K562 (cell line): Measurements from ENCODE around the gene CEP85L. TPM values are rescaled to one million over a fixed set of nuclear protein-coding genes. Genes with fewer than 3 reads are reported as not detected.

ENCODE experiments used
- BHLHE40 ChIP-seq: IDR thresholded peaks from 2 replicates; pipeline ENCODE4 v1.6.1; 2011; ENCODE audit warnings: low read length, improper control_type of control experiment
- DIDO1 ChIP-seq: fragments of 450-650 bp; IDR thresholded peaks from 2 replicates; pipeline ENCODE4 v1.6.1; 2016; ENCODE audit warnings: low read depth, missing biosample characterization, missing genetic modification characterization
- EGR1 ChIP-seq: fragments of 450-650 bp; conservative IDR thresholded peaks from 2 replicates; pipeline ENCODE4 v1.6.1; 2017; ENCODE audit warnings: mild to moderate bottlenecking
- GTF3C2 ChIP-seq: IDR thresholded peaks from 3 replicates; pipeline ENCODE4 v1.6.1; 2011; ENCODE audit warnings: borderline replicate concordance, mild to moderate bottlenecking, moderate library complexity; ENCODE audit not compliant: insufficient read length; ENCODE audit errors: extremely low read depth
- HCFC1 ChIP-seq: IDR thresholded peaks from 2 replicates; pipeline ENCODE4 v1.6.1; 2012; ENCODE audit warnings: low read depth, low read length, improper control_type of control experiment
- HINFP ChIP-seq: fragments of 450-650 bp; conservative IDR thresholded peaks from 2 replicates; pipeline ENCODE4 v1.6.1; 2016; ENCODE audit warnings: missing genetic modification characterization, low read depth, mild to moderate bottlenecking, control low read depth, missing compliant biosample characterization
- KDM5B ChIP-seq: fragments of 200-600 bp; sonication (generic); IDR thresholded peaks from 2 replicates; pipeline ENCODE4 v1.6.1; 2012; ENCODE audit warnings: low read depth, mild to moderate bottlenecking, moderate library complexity, low read length, control low read depth, inconsistent platforms; ENCODE audit not compliant: insufficient replicate concordance
- MAX ChIP-seq: sonication (generic); formaldehyde crosslinking; IDR thresholded peaks from 2 replicates; pipeline ENCODE4 v1.9.0; 2022; ENCODE audit warnings: mild to moderate bottlenecking, missing genetic modification reagents
- MBD2 ChIP-seq: sonication (generic); IDR thresholded peaks from 2 replicates; pipeline ENCODE4 v1.6.1; 2016; ENCODE audit warnings: low read depth, borderline replicate concordance
- PCBP1 ChIP-seq: fragments of 200-400 bp; formaldehyde crosslinking; IDR thresholded peaks from 2 replicates; pipeline ENCODE4 v1.6.1; 2018; ENCODE audit warnings: mild to moderate bottlenecking, low read depth, low read length; ENCODE audit not compliant: poor library complexity, severe bottlenecking
- PHB ChIP-seq: fragments of 250-450 bp; sonication (Bioruptor Pico); IDR thresholded peaks from 2 replicates; pipeline ENCODE4 v1.5.0; 2021
- POLR3A ChIP-seq: IDR thresholded peaks from 2 replicates; pipeline ENCODE4 v1.6.1; 2011; ENCODE audit warnings: borderline replicate concordance, mild to moderate bottlenecking, moderate library complexity; ENCODE audit not compliant: insufficient read length, insufficient read depth; ENCODE audit errors: extremely low read depth
- RBFOX2 ChIP-seq: fragments of 200-400 bp; formaldehyde crosslinking; IDR thresholded peaks from 2 replicates; pipeline ENCODE4 v1.6.1; 2017; ENCODE audit warnings: low read depth, mild to moderate bottlenecking, low read length, moderate library complexity
- TAF1 ChIP-seq: IDR thresholded peaks from 2 replicates; pipeline ENCODE4 v1.6.1; 2011; ENCODE audit warnings: mild to moderate bottlenecking, low read length, moderate library complexity; ENCODE audit not compliant: insufficient read depth, control insufficient read depth, severe bottlenecking; ENCODE audit errors: extremely low read depth
- THRAP3 ChIP-seq: fragments of 450-650 bp; IDR thresholded peaks from 2 replicates; pipeline ENCODE4 v1.6.1; 2016; ENCODE audit warnings: mild to moderate bottlenecking, inconsistent platforms, borderline replicate concordance
- USF1 ChIP-seq: sonication (generic); formaldehyde crosslinking; IDR thresholded peaks from 2 replicates; pipeline ENCODE4 v1.9.0; 2022; ENCODE audit warnings: mild to moderate bottlenecking, missing genetic modification reagents
- ZFP36 ChIP-seq: fragments of 150-350 bp; IDR thresholded peaks from 2 replicates; pipeline ENCODE4 v1.6.1; 2018; ENCODE audit warnings: low read length, low read depth; ENCODE audit not compliant: partially characterized antibody
- ZNF124 ChIP-seq: sonication (generic); formaldehyde crosslinking; IDR thresholded peaks from 2 replicates; pipeline ENCODE4 v1.8.1; 2022; ENCODE audit warnings: missing genetic modification reagents
- ZNF134 ChIP-seq: fragments of 250-450 bp; sonication (Bioruptor Pico); conservative IDR thresholded peaks from 2 replicates; pipeline ENCODE4 v1.4.0; 2020
- ZNF184 ChIP-seq: sonication (generic); formaldehyde crosslinking; IDR thresholded peaks from 2 replicates; pipeline ENCODE4 v1.5.0; 2020; ENCODE audit warnings: missing genetic modification reagents
- ZNF239 ChIP-seq: fragments of 250-450 bp; sonication (Bioruptor Pico); IDR thresholded peaks from 2 replicates; pipeline ENCODE4 v1.4.0; 2020; ENCODE audit warnings: mild to moderate bottlenecking
- ZNF311 ChIP-seq: fragments of 250-450 bp; sonication (Bioruptor Pico); IDR thresholded peaks from 2 replicates; pipeline ENCODE4 v1.4.0; 2020; ENCODE audit warnings: mild to moderate bottlenecking, moderate library complexity
- ZNF444 ChIP-seq: fragments of 250-450 bp; sonication (Bioruptor Pico); IDR thresholded peaks from 2 replicates; pipeline ENCODE4 v1.4.0; 2020; ENCODE audit warnings: mild to moderate bottlenecking, moderate library complexity
- ZNF785 ChIP-seq: fragments of 250-450 bp; sonication (Bioruptor Pico); IDR thresholded peaks from 2 replicates; pipeline ENCODE4 v1.4.0; 2020; ENCODE audit warnings: mild to moderate bottlenecking
- polyA plus RNA-seq, 8 experiments: library from polyadenylated mRNA; depleted of rRNA in 4 of 8; stranded (reverse) in 5 of 8; unstranded in 3 of 8; fragments of >200 nt; fragmentation: Nextera tagmentation in 2 of 8; fragmentation: Illumina TruSeq in 1 of 8; extraction: Ambion mirVana in 2 of 8; extraction: Trizol in 1 of 8; gene quantifications; 2 replicates each; pipeline versions ENCODE4 v1.2.1 to v1.2.3, GENCODE V29; 2011 to 2014; ENCODE audit warnings: inconsistent platforms in 1 of 8, missing spikeins in 1 of 8
- total RNA-seq, 7 experiments: library from RNA; depleted of rRNA in 6 of 7; stranded (reverse); fragments of >200 nt in 6 of 7; fragmentation: Illumina TruSeq in 2 of 7; extraction: Trizol in 2 of 7; gene quantifications; 2 replicates each; pipeline versions ENCODE4 v1.2.1 to v1.2.3, GENCODE V29; 2011 to 2021; ENCODE audit warnings: low replicate concordance in 1 of 7

Gene CEP85L
- total and polyA plus RNA-seq, 9 of the 15 experiments (the other 6 are each of a cell fraction or from before 2014, with no cell fraction given) = 4.5 to 15.8 (median 8.3) TPM

- TF ChIP-seq RBFOX2 (peak; percentile 74), ZNF124 (0 out of 2 replicates have a peak, but pooled peaks have one; percentile 41), ZNF134 (CRISPR knock-in tag) (no peak), THRAP3 (no peak), ZFP36 (no peak), PCBP1 (peak; percentile 61), ZNF184 (CRISPR knock-in tag) (no peak), POLR3A (no peak), TAF1 (peak; percentile 79), ZNF239 (no peak), EGR1 (peak; percentile 43), GTF3C2 (no peak), PHB (CRISPR knock-in tag) (no peak), ZNF311 (no peak), USF1 (CRISPR knock-in tag) (no peak), HINFP (tag) (no peak), KDM5B (peak; percentile 8), MBD2 (peak; percentile 11; the same call in 1 of the 2 replicates), HCFC1 (0 out of 2 replicates have a peak, but pooled peaks have one; percentile 13), ZNF785 (CRISPR knock-in tag) (no peak), BHLHE40 (0 out of 2 replicates have a peak, but pooled peaks have one; percentile 10), DIDO1 (no peak), MAX (CRISPR knock-in tag) (peak; percentile 48), ZNF444 (CRISPR knock-in tag) (no peak)
These were observed at the start of gene CEP85L (continued) for GRCh38 chr6:118651282-118652050.
